ENCODE results near the gene DUSP2.

DUSP2 gene

GRCh38 chr2:96156011-96156820 is 11.0 kb upstream of the DUSP2 start:
- CTCF ChIA-PET, result interaction anchor here (0.6 to 0.7 kb wide), 3 partner anchors 43 to 1770 kb away, joined by 4 to 5 read pairs (median 5); no protein-coding TSS in a partner anchor
- no peak for DNase-seq (ENCODE audit: extremely low spot score)
- POLR2A ChIA-PET, result no interaction called here
- no peak for TF ChIP-seq FOXA1 (IDR thresholded peaks at IDR 0.05)

- CTCF ChIA-PET, result no interaction called here
- POLR2A ChIA-PET, result interaction anchor here (1.3 kb wide), 1 partner anchor 54 kb away, joined by 3 read pairs; the partner anchor contains the start of gene STARD7
- TF ChIP-seq ARNT (IDR thresholded peaks at IDR 0.05) (no peak), ELF4 (IDR thresholded peaks at IDR 0.05) (no peak), BHLHE40 (IDR thresholded peaks at IDR 0.05; ENCODE audit: borderline replicate concordance) (no peak), SP1 (IDR thresholded peaks at IDR 0.05) (no peak), SUZ12 (IDR thresholded peaks at IDR 0.05) (no peak), L3MBTL2 (conservative IDR thresholded peaks at IDR 0.05) (no peak), PKNOX1 (IDR thresholded peaks at IDR 0.05) (no peak), CTBP1 (IDR thresholded peaks at IDR 0.05; ENCODE audit: borderline replicate concordance) (no peak), TARDBP (IDR thresholded peaks at IDR 0.05) (no peak), LEF1 (IDR thresholded peaks at IDR 0.05; ENCODE audit: borderline replicate concordance) (no peak), NFRKB (IDR thresholded peaks at IDR 0.05) (no peak), FOXK2 (IDR thresholded peaks at IDR 0.05) (no peak), HDGF (IDR thresholded peaks at IDR 0.05; ENCODE audit: borderline replicate concordance) (no peak), FOXM1 (IDR thresholded peaks at IDR 0.05; ENCODE audit: borderline replicate concordance) (no peak), FOXA1 (IDR thresholded peaks at IDR 0.05) (no peak), ZNF384 (IDR thresholded peaks at IDR 0.05) (no peak)
Measured at GRCh38 chr2:96154506-96155380, 9.5 kb upstream of the DUSP2 start.

GRCh38 chr2:96153991-96154431 is 8.8 kb upstream of the DUSP2 start:
- ChIA-PET POLR2A (no interaction called here), CTCF (no interaction called here)
- TF ChIP-seq SP1 (IDR thresholded peaks at IDR 0.05) (no peak), ZNF384 (IDR thresholded peaks at IDR 0.05) (no peak), NFRKB (IDR thresholded peaks at IDR 0.05) (no peak), FOXM1 (IDR thresholded peaks at IDR 0.05; ENCODE audit: borderline replicate concordance) (no peak), PKNOX1 (IDR thresholded peaks at IDR 0.05) (no peak), ELF4 (IDR thresholded peaks at IDR 0.05) (no peak), HDGF (IDR thresholded peaks at IDR 0.05; ENCODE audit: borderline replicate concordance) (no peak), SUZ12 (IDR thresholded peaks at IDR 0.05) (no peak), LEF1 (IDR thresholded peaks at IDR 0.05; ENCODE audit: borderline replicate concordance) (no peak), BHLHE40 (IDR thresholded peaks at IDR 0.05; ENCODE audit: borderline replicate concordance) (no peak), FOXK2 (IDR thresholded peaks at IDR 0.05) (no peak)
- DNase-seq (ENCODE audit: extremely low spot score), result no peak

More at GRCh38 chr2:96154506-96155380, 9.5 kb upstream of the DUSP2 start:
- no peak for DNase-seq (ENCODE audit: extremely low spot score)

- DNase-seq (ENCODE audit: extremely low spot score), result no peak
- POLR2A ChIA-PET, result no interaction called here
- TF ChIP-seq L3MBTL2 (conservative IDR thresholded peaks at IDR 0.05), result no peak
- CTCF ChIA-PET, result interaction anchor here (1.4 kb wide), 1 partner anchor 21 kb away, joined by 3 read pairs; no protein-coding TSS in a partner anchor
Measured at GRCh38 chr2:96153291-96153713, 8.1 kb upstream of the DUSP2 start.

GRCh38 chr2:96152304-96153161 is 7.3 kb upstream of the DUSP2 start:
- TF ChIP-seq ELF4 (IDR thresholded peaks at IDR 0.05) (no peak), SP1 (IDR thresholded peaks at IDR 0.05) (no peak), BHLHE40 (IDR thresholded peaks at IDR 0.05; ENCODE audit: borderline replicate concordance) (no peak), L3MBTL2 (conservative IDR thresholded peaks at IDR 0.05) (no peak), LEF1 (IDR thresholded peaks at IDR 0.05; ENCODE audit: borderline replicate concordance) (no peak), FOXM1 (IDR thresholded peaks at IDR 0.05; ENCODE audit: borderline replicate concordance) (no peak), NFRKB (IDR thresholded peaks at IDR 0.05) (no peak), ARNT (IDR thresholded peaks at IDR 0.05) (no peak), CTBP1 (IDR thresholded peaks at IDR 0.05; ENCODE audit: borderline replicate concordance) (no peak), ZNF384 (IDR thresholded peaks at IDR 0.05) (no peak), SUZ12 (IDR thresholded peaks at IDR 0.05) (no peak), TARDBP (IDR thresholded peaks at IDR 0.05) (no peak), FOXK2 (IDR thresholded peaks at IDR 0.05) (no peak), FOXA1 (IDR thresholded peaks at IDR 0.05) (no peak), PKNOX1 (IDR thresholded peaks at IDR 0.05) (no peak), HDGF (IDR thresholded peaks at IDR 0.05; ENCODE audit: borderline replicate concordance) (no peak)
- ChIA-PET POLR2A (no interaction called here), CTCF (interaction anchor here (0.6 to 1.4 kb wide), 2 partner anchors 22 to 959 kb away, joined by 3 to 6 read pairs; no protein-coding TSS in a partner anchor)
- no peak for DNase-seq (ENCODE audit: extremely low spot score)

All from HEK293T (cell line).